CD4-positive, CD25-positive, alpha-beta regulatory T cell (primary cell): ENCODE results near the gene CCNL2. TPM values are rescaled to one million over a fixed set of nuclear protein-coding genes. Genes with fewer than 3 reads are reported as not detected.
A peak's percentile ranks its signal among the peaks of the same experiment; 100 is the strongest.
"Not testable (repeated sequence)": the region's sequence is repeated elsewhere in the genome, so short reads cannot be mapped to it uniquely, and the experiment has no call there.

Experiments used
- ATAC-seq, 2 donors: fragments of 150-1000 bp; cut with Tn5 transposase; one replicate each; pipeline ENCODE4 v1.10.0; 2021; ENCODE audit warnings: low read depth in 2 of 2, moderate number of reproducible peaks in 2 of 2, moderate library complexity in 1 of 2
- DNase-seq, 3 donors: peaks; one replicate each; pipeline versions ENCODE4 v3.0.0 to v3.0.0-alpha.2; 2012 to 2022; ENCODE audit warnings: mixed read lengths in 1 of 3
- H3K27ac ChIP-seq: one replicate; pipeline ENCODE4 v1.7.0; 2013; ENCODE audit warnings: mild to moderate bottlenecking, low read length; ENCODE audit not compliant: insufficient read depth, poor library complexity, severe bottlenecking
- H3K27me3 ChIP-seq: one replicate; pipeline ENCODE4 v1.7.0; 2013; ENCODE audit warnings: low read length; ENCODE audit not compliant: control insufficient read depth, insufficient read depth
- H3K36me3 ChIP-seq: one replicate; pipeline ENCODE4 v1.7.0; 2013; ENCODE audit warnings: mild to moderate bottlenecking, low read length, moderate library complexity; ENCODE audit not compliant: control insufficient read depth, insufficient read depth
- H3K4me1 ChIP-seq: 2 replicates; pipeline ENCODE4 v1.7.0; 2013; ENCODE audit warnings: mild to moderate bottlenecking, low read length; ENCODE audit not compliant: insufficient read depth, control insufficient read depth, poor library complexity, severe bottlenecking
- H3K4me3 ChIP-seq: one replicate; pipeline ENCODE4 v1.7.0; 2013; ENCODE audit warnings: low read depth, mild to moderate bottlenecking, low read length, moderate library complexity
- H3K9me3 ChIP-seq, 2 experiments: 1 replicate in 1 of 2; 2 replicates in 1 of 2; pipeline ENCODE4 v1.7.0; 2013; ENCODE audit warnings: low read length in 2 of 2, mild to moderate bottlenecking in 1 of 2, moderate library complexity in 1 of 2; ENCODE audit not compliant: control insufficient read depth in 2 of 2
- H3K27ac Mint-ChIP-seq, 3 donors: one replicate each; pipeline ENCODE4 v1.8.0; 2020 to 2022; ENCODE audit warnings: mild to moderate bottlenecking in 3 of 3, mixed read lengths in 3 of 3, moderate library complexity in 2 of 3
- H3K27me3 Mint-ChIP-seq: one replicate; pipeline ENCODE4 v1.8.0; 2022; ENCODE audit warnings: mild to moderate bottlenecking, mixed read lengths
- H3K36me3 Mint-ChIP-seq: one replicate; pipeline ENCODE4 v1.8.0; 2020; ENCODE audit warnings: mixed read lengths
- H3K4me1 Mint-ChIP-seq, 4 donors: one replicate each; pipeline ENCODE4 v1.8.0; 2020 to 2022; ENCODE audit warnings: mixed read lengths in 4 of 4, mild to moderate bottlenecking in 1 of 4
- H3K4me3 Mint-ChIP-seq, 4 donors: one replicate each; pipeline ENCODE4 v1.8.0; 2020 to 2022; ENCODE audit warnings: mild to moderate bottlenecking in 4 of 4, mixed read lengths in 4 of 4, moderate library complexity in 3 of 4
- H3K9me3 Mint-ChIP-seq, 7 donors: one replicate each; pipeline ENCODE4 v1.8.0; 2020 to 2022; ENCODE audit warnings: mixed read lengths in 7 of 7, mild to moderate bottlenecking in 3 of 7, moderate library complexity in 2 of 7
- polyA plus RNA-seq, 4 donors: library from polyadenylated mRNA; unstranded; fragments of 300-500 nt; fragmentation: Illumina TruSeq; gene quantifications; one replicate each; pipeline ENCODE4 v1.2.3, GENCODE V29; 2021
- total RNA-seq: library from RNA; stranded (reverse); gene quantifications from one replicate; pipeline ENCODE4 v1.2.3, GENCODE V29; 2022

The CCNL2 gene
- total and polyA plus RNA-seq, 5 donors from 2014 or later, result 17.6 to 287 (median 21.6) TPM

DNA sequence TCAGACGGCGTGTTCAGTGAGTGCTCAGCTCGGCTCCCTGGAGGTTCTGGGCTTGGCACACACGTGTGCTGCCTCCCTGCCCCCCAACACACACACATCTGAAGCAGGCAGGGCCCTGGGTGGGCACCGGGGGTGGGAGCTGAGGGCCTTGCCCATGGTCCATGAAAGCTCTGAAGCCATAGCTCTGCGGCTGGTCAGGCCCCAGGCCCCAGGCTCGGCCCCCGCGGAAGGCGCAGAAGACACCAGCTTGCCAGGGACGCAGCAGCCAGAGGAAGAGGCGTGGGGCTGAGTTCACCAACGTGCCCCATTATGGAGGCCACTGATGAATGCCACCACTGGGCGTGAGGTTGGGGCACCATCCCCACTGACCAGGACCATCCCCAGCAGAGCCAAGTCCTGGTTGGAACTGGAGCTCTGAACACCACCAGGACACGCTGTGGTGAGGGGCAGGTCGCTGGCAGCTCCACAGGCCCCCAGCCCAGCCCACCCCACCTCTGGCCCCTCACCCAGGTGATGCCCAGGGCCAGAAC lies 28.3 kb downstream of the CCNL2 start:
- Mint-ChIP-seq H3K9me3 (no peaks in the 10 kb centered on the region), H3K36me3 (no peaks in the 10 kb centered on the region), H3K27me3 (no peaks in the 10 kb centered on the region), H3K4me3 (peak overlapping the region in 2 of 4 donors; percentile 23 to 68), H3K27ac (no peak overlapping the region), H3K4me1 (peaks cover 0 to 36% (median 6%) of the 10 kb centered on the region in 4 donors)
- no peaks in the 10 kb centered on the region for H3K27me3 ChIP-seq
- no peak for ATAC-seq
- DNase-seq, result no peak
- peaks cover 36% of the 10 kb centered on the region for H3K4me1 ChIP-seq
- H3K9me3 ChIP-seq, result peaks cover 0 to 5% of the 10 kb centered on the region in 2 experiments
- no peaks in the 10 kb centered on the region for H3K36me3 ChIP-seq
- H3K4me3 ChIP-seq, result no peak overlapping the region
- H3K27ac ChIP-seq, result no peak overlapping the region

- ATAC-seq, H3K27me3 Mint-ChIP-seq: not testable (repeated sequence)
Observed at GRCh38 chr1:1370094-1370493, 29.0 kb downstream of the CCNL2 start.

GRCh38 chr1:1367315-1367714 lies 31.8 kb downstream of the CCNL2 start:
- Histone ChIP-seq H3K27ac (no peak overlapping the region), H3K4me3 (no peak overlapping the region), H3K36me3 (no peaks in the 10 kb centered on the region), H3K4me1 (peaks cover 17% of the 10 kb centered on the region), H3K9me3 (peaks cover 0 to 5% of the 10 kb centered on the region in 2 experiments), H3K27me3 (no peaks in the 10 kb centered on the region)
- H3K9me3 Mint-ChIP-seq, result no peaks in the 10 kb centered on the region
- no peaks in the 10 kb centered on the region for H3K36me3 Mint-ChIP-seq
- no peak for ATAC-seq
- DNase-seq, result peak in 1 of 3 donors; percentile 26
- H3K27me3 Mint-ChIP-seq, result no peaks in the 10 kb centered on the region
- H3K4me1 Mint-ChIP-seq, result peaks cover 0 to 16% (median 0%) of the 10 kb centered on the region in 4 donors
- H3K27ac Mint-ChIP-seq, result no peak overlapping the region
- H3K4me3 Mint-ChIP-seq, result no peak overlapping the region

More at GRCh38 chr1:1370094-1370493, 29.0 kb downstream of the CCNL2 start:
- H3K36me3 Mint-ChIP-seq, H3K27me3 ChIP-seq, H3K9me3 Mint-ChIP-seq, H3K36me3 ChIP-seq, H3K9me3 ChIP-seq, H3K27ac Mint-ChIP-seq, H3K4me3 ChIP-seq, H3K27ac ChIP-seq, DNase-seq: not testable (repeated sequence)
- H3K4me3 Mint-ChIP-seq, result peak overlapping the region in 1 of 4 donors; percentile 68
- H3K4me1 ChIP-seq, result peaks cover 33% of the 10 kb centered on the region
- peaks cover 0 to 31% (median under 1%) of the 10 kb centered on the region in 4 donors for H3K4me1 Mint-ChIP-seq

DNA sequence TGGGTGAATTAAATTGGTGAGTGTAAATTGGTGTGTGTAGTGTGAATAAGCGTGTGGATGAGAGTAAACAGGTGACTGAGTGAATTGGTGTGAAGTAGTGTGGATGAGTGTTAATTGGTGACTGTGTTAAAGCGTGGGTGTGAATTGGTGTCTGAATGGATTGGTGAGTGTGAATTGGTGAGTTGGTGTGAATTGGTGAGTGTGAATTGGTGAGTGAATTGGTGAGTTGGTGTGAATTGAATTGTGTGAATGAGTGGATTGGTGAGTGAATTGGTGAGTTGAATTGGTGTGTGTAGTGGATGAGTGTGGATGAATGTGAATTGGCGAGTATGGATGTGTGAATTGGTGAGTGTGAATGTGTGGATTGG lies 32.5 kb downstream of the CCNL2 start:
- Mint-ChIP-seq H3K27ac (no peak overlapping the region), H3K27me3 (peaks cover 6% of the 10 kb centered on the region), H3K9me3 (no peaks in the 10 kb centered on the region), H3K4me3 (no peak overlapping the region), H3K36me3 (no peaks in the 10 kb centered on the region), H3K4me1 (peaks cover 0 to 12% (median 0%) of the 10 kb centered on the region in 4 donors)
- Histone ChIP-seq H3K27ac (no peak overlapping the region), H3K9me3 (peaks cover 0 to 5% of the 10 kb centered on the region in 2 experiments), H3K4me3 (no peak overlapping the region), H3K36me3 (no peaks in the 10 kb centered on the region), H3K27me3 (no peaks in the 10 kb centered on the region), H3K4me1 (peaks cover 11% of the 10 kb centered on the region)
- ATAC-seq, result no peak
- DNase-seq, result no peak

GRCh38 chr1:1365875-1366698 lies 33.0 kb downstream of the CCNL2 start:
- H3K36me3 Mint-ChIP-seq, result no peaks in the 10 kb centered on the region
- no peak overlapping the region for H3K4me3 Mint-ChIP-seq
- peaks cover 6% of the 10 kb centered on the region for H3K27me3 Mint-ChIP-seq
- Histone ChIP-seq H3K27me3 (no peaks in the 10 kb centered on the region), H3K36me3 (no peaks in the 10 kb centered on the region), H3K9me3 (peaks cover 0 to 5% of the 10 kb centered on the region in 2 experiments), H3K4me1 (peaks cover 5% of the 10 kb centered on the region), H3K4me3 (no peak overlapping the region), H3K27ac (no peak overlapping the region)
- no peak overlapping the region for H3K27ac Mint-ChIP-seq
- H3K9me3 Mint-ChIP-seq, result no peaks in the 10 kb centered on the region
- no peak for DNase-seq
- peaks cover 0 to 7% (median 0%) of the 10 kb centered on the region in 4 donors for H3K4me1 Mint-ChIP-seq
- ATAC-seq, result no peak

DNA sequence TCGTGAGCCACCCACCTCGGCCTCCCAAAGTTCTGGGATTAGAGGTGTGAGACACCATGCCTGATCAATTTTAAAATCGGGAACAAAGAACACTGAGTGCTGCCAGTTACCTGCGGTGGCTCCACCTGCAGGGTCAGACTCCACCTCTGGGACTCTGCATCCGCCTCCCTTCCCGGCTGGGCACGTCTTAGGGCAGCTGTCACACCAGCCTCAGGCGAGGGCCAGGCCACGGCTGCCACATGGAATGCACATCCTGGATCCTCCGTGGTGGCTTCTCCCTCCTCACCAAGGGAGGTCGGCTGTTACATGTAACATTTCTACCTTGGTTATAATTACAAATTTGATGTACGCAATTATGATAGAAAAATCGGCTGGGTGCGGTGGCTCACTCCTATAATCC lies 34.9 kb downstream of the CCNL2 start:
- Mint-ChIP-seq H3K4me3 (no peak overlapping the region), H3K4me1 (peaks cover 0 to 2% (median under 1%) of the 10 kb centered on the region in 4 donors), H3K27me3 (peaks cover 9% of the 10 kb centered on the region), H3K27ac (no peak overlapping the region), H3K36me3 (no peaks in the 10 kb centered on the region), H3K9me3 (no peaks in the 10 kb centered on the region)
- Histone ChIP-seq H3K9me3 (peaks cover 0 to 5% of the 10 kb centered on the region in 2 experiments), H3K4me3 (no peak overlapping the region), H3K27me3 (no peaks in the 10 kb centered on the region), H3K27ac (no peak overlapping the region), H3K4me1 (no peaks in the 10 kb centered on the region), H3K36me3 (no peaks in the 10 kb centered on the region)
- no peak for DNase-seq
- no peak for ATAC-seq

DNA sequence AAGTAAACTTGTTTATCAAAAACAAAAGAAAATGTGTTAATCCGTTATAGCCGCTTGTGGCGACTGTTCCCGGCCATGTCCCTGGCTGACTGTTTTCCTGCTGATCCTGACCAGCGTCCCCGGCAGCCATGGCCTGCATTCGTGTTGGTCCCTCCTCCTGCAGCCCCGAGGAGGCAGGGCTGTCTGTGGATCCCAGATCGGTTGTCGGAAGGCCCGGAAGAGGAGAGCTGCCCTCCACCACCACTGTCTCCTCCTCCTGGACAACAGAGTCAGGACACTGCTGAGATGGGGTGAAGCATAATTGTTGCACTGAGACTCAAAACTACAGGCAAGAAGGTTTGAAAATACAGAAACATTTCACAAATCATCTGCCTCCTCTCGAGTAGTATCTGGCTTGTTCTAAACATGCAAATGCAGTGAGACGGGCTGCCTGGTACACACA lies 37.1 kb downstream of the CCNL2 start:
- Histone ChIP-seq H3K9me3 (peaks cover 0 to under 1% of the 10 kb centered on the region in 2 experiments), H3K36me3 (no peaks in the 10 kb centered on the region), H3K4me3 (no peak overlapping the region), H3K27me3 (no peaks in the 10 kb centered on the region), H3K4me1 (peaks cover 7% of the 10 kb centered on the region), H3K27ac (no peak overlapping the region)
- Mint-ChIP-seq H3K4me1 (peaks cover 0 to 3% (median 1%) of the 10 kb centered on the region in 4 donors), H3K4me3 (peak overlapping the region in 1 of 4 donors; percentile 9), H3K27ac (no peak overlapping the region), H3K27me3 (peaks cover 22% of the 10 kb centered on the region), H3K9me3 (no peaks in the 10 kb centered on the region), H3K36me3 (no peaks in the 10 kb centered on the region)
- ATAC-seq (no peak), DNase-seq (no peak)
